ENCODE data around the gene ANXA11. TPM values are rescaled to one million over a fixed set of nuclear protein-coding genes. Genes with fewer than 3 reads are reported as not detected.

ANXA11 gene
- total and polyA plus RNA-seq, 2 of the 8 experiments (the other 6 are each of a cell fraction or from before 2014, with no cell fraction given) = 40.5 to 84.9 TPM

DNA sequence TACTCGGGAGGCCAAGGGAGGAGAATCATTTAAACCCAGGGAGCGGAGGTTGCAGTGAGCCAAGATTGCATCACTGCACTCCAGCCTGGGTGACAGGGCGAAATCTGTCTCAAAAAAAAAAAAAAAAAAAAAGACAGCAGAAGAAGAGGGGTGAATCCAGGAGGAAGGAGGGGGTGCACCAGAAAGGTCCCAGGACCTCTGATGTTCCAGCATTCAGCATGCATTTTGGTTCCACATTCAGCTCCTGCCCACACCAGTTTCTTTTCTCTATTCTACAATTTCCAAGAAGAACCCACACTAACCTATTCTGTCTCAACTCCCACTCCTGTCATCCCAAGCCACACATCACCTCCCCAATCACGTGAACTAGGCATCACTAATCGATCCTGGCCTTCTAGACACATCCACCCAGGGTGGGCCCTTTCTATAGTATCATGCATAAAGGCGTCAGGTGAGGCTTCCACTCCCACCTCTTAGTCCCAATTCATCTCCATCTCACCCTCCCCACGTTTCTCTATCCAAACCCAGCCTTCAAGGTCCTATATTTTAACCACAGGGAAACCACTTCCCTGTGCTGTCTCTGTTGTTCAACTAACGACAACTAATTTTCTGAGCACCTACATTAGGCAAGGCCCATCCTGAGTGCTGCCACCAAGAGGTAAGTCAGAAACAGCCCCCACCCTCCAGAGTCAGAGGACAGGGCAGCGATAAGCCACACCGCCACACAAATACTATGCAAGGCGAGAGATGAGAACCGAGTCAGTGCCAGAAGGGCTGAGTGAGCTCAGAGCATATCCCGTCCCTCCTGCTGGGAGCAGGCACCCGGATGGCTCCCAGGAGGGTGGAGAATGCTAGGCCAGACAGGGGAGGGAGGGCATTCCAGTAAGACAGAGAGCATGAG lies 2.2 kb downstream of the ANXA11 start:
- Histone ChIP-seq H3K9me3 (ENCODE audit: insufficient read depth in 2 of 2, low read depth in 1 of 2, low read length in 1 of 2) (no peaks in the 10 kb centered on the region), H3K4me2 (ENCODE audit: insufficient read depth in 1 of 2, low read depth in 2 of 2, low read length in 2 of 2) (peak overlapping the region; percentile 91 to 99), H2BK5ac (ENCODE audit: low read depth, low read length) (0 out of 2 replicates have a peak overlapping the region, but pooled peaks have one; percentile 8), H3K18ac (ENCODE audit: extremely low read depth, low read length) (no peak overlapping the region), H4K91ac (replicated peaks; ENCODE audit: insufficient read length, low read length) (no peak overlapping the region), H3K14ac (ENCODE audit: insufficient read length) (no peak overlapping the region), H3K27ac (ENCODE audit: low read depth, low read length) (no peak overlapping the region), H2AFZ (ENCODE audit: low read length) (no peak overlapping the region), H2AK5ac (ENCODE audit: low read depth, low read length) (peak overlapping the region; percentile 11; the same call in 1 of the 2 replicates), H3K56ac (replicated peaks; ENCODE audit: insufficient read length, low read depth, low read length) (no peak overlapping the region), H2BK120ac (replicated peaks; ENCODE audit: low read depth, low read length) (no peak overlapping the region), H3K79me1 (ENCODE audit: low read depth, low read length) (peaks cover 9% of the 10 kb centered on the region; the same call in 1 of the 2 replicates), H3K79me2 (ENCODE audit: control insufficient read depth in 1 of 2, insufficient read depth in 2 of 2, low read length in 2 of 2) (peaks cover 3 to 50% of the 10 kb centered on the region in 2 experiments), H4K20me1 (replicated peaks in 1 of 2; ENCODE audit: control insufficient read depth in 1 of 2, insufficient read depth in 2 of 2, low read length in 2 of 2) (peaks cover 0 to 17% of the 10 kb centered on the region in 2 experiments), H3K23me2 (ENCODE audit: low read depth, low read length) (peaks cover 12% of the 10 kb centered on the region), H2BK12ac (ENCODE audit: low read depth, low read length) (peak overlapping the region; percentile 40; the same call in 1 of the 2 replicates), H2BK20ac (ENCODE audit: low read length) (no peak overlapping the region), H3K23ac (ENCODE audit: insufficient read length) (no peak overlapping the region), H3K4me3 (ENCODE audit: extremely low read depth in 1 of 4, insufficient read depth in 2 of 4, low read depth in 3 of 4, low read length in 4 of 4) (peak overlapping the region in 3 of 4 experiments; percentile 74 to 81 (median 76); a peak in 4 of 8 replicates), H3K27me3 (replicated peaks in 1 of 4; ENCODE audit: control insufficient read depth in 3 of 4, extremely low read depth in 1 of 4, insufficient read depth in 3 of 4, low read length in 3 of 4) (peaks cover 0 to 17% (median 7%) of the 10 kb centered on the region in 4 experiments; a peak in 6 of 7 replicates), H3K4me1 (replicated peaks in 1 of 4; ENCODE audit: control insufficient read depth in 3 of 4, insufficient read depth in 4 of 4, low read length in 3 of 4) (peaks cover 10 to 20% (median 15%) of the 10 kb centered on the region in 4 experiments), H4K8ac (ENCODE audit: extremely low read depth, insufficient read depth, low read length) (no peak overlapping the region), H2BK15ac (ENCODE audit: low read length) (peak overlapping the region; percentile 48), H3K36me3 (ENCODE audit: control insufficient read depth in 2 of 4, insufficient read depth in 4 of 4, low read length in 3 of 4) (no peaks in the 10 kb centered on the region; a peak in 1 of 8 replicates), H3K4ac (replicated peaks; ENCODE audit: insufficient read length, low read depth, low read length) (no peak overlapping the region), H3K9ac (replicated peaks in 1 of 4; ENCODE audit: extremely low read depth in 1 of 4, low read depth in 3 of 4, low read length in 3 of 4) (no peak overlapping the region; a peak in 1 of 7 replicates), H4K5ac (ENCODE audit: insufficient read length, low read depth, low read length) (no peak overlapping the region)
- DNase-seq (ENCODE audit: low read depth in 1 of 2, low spot score in 2 of 2) (peak in 1 of 2 experiments; percentile 34), FAIRE-seq (no peak)
- 53% methylated on average over 13 of the region's 14 CpGs; no CpG with 5 or more reads in 1 of the 2 experiments for WGBS, 2 experiments (ENCODE audit: extremely low coverage in 1 of 2, insufficient coverage in 1 of 2, insufficient read length in 1 of 2, insufficient replicate concordance in 2 of 2, low coverage in 1 of 2, low lambda C conversion rate in 2 of 2, missing lambda C conversion rate in 1 of 2)
- ChIA-PET CTCF (ENCODE audit: partially characterized antibody) (interaction anchor here (0.8 to 4.5 kb wide), 18 partner anchors 8 to 156 kb away, joined by 3 to 20 read pairs (median 4); no protein-coding TSS in a partner anchor), POLR2A (ENCODE audit: partially characterized antibody) (interaction anchor here (0.7 to 2.9 kb wide), 7 partner anchors 8 to 124 kb away, joined by 3 to 16 read pairs (median 3); no protein-coding TSS in a partner anchor)
- TF ChIP-seq, protein P1, sequence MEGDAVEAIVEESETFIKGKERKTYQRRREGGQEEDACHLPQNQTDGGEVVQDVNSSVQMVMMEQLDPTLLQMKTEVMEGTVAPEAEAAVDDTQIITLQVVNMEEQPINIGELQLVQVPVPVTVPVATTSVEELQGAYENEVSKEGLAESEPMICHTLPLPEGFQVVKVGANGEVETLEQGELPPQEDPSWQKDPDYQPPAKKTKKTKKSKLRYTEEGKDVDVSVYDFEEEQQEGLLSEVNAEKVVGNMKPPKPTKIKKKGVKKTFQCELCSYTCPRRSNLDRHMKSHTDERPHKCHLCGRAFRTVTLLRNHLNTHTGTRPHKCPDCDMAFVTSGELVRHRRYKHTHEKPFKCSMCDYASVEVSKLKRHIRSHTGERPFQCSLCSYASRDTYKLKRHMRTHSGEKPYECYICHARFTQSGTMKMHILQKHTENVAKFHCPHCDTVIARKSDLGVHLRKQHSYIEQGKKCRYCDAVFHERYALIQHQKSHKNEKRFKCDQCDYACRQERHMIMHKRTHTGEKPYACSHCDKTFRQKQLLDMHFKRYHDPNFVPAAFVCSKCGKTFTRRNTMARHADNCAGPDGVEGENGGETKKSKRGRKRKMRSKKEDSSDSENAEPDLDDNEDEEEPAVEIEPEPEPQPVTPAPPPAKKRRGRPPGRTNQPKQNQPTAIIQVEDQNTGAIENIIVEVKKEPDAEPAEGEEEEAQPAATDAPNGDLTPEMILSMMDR (IDR thresholded peaks at IDR 0.05; ENCODE audit: control extremely low read depth in 1 of 3, insufficient read depth in 1 of 3, low read depth in 1 of 3, low read length in 3 of 3) = peak; percentile 20 to 37 (median 30); a peak in 2 of 4 replicates
- TF ChIP-seq TEAD4 (IDR thresholded peaks at IDR 0.05; ENCODE audit: low read depth, low read length) = peak; percentile 56; the same call in 1 of the 2 replicates
- no peak for TF ChIP-seq SIX5 (IDR thresholded peaks at IDR 0.05; ENCODE audit: low read depth, low read length)
- no peak for TF ChIP-seq KDM4A (IDR thresholded peaks at IDR 0.05; ENCODE audit: low read depth, low read length, severe bottlenecking)
- TF ChIP-seq MAFK (IDR thresholded peaks at IDR 0.05; ENCODE audit: low read depth, low read length) = no peak
- TF ChIP-seq TBP (IDR thresholded peaks at IDR 0.05; ENCODE audit: low read depth, low read length) = no peak
- TF ChIP-seq, protein P2, sequence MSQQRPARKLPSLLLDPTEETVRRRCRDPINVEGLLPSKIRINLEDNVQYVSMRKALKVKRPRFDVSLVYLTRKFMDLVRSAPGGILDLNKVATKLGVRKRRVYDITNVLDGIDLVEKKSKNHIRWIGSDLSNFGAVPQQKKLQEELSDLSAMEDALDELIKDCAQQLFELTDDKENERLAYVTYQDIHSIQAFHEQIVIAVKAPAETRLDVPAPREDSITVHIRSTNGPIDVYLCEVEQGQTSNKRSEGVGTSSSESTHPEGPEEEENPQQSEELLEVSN (IDR thresholded peaks at IDR 0.05) = no peak
